Liver (tissue), 9 donors: ENCODE data around the gene SPIRE2. TPM values are rescaled to one million over a fixed set of nuclear protein-coding genes. Genes with fewer than 3 reads are reported as not detected.

Source experiments
- DNase-seq: peaks from one replicate; pipeline ENCODE4 v3.0.0-alpha.2; 2017; ENCODE audit warnings: low spot score
- H3K27ac ChIP-seq, 2 donors: one replicate each; pipeline ENCODE4 v1.7.0; 2013; ENCODE audit warnings: inconsistent platforms in 2 of 2, low read length in 2 of 2, control low read depth in 1 of 2, low read depth in 1 of 2, mild to moderate bottlenecking in 1 of 2
- H3K27me3 ChIP-seq, 4 donors: one replicate each; pipeline versions ENCODE4 v1.6.1 to v1.7.0; 2013; ENCODE audit warnings: low read length in 3 of 4, inconsistent platforms in 1 of 4, mild to moderate bottlenecking in 1 of 4, moderate library complexity in 1 of 4; ENCODE audit not compliant: control insufficient read depth in 4 of 4, insufficient read depth in 4 of 4
- H3K36me3 ChIP-seq, 4 donors: one replicate each; pipeline versions ENCODE4 v1.6.1 to v1.7.0; 2013; ENCODE audit warnings: low read length in 3 of 4, mild to moderate bottlenecking in 3 of 4, low read depth in 1 of 4, moderate library complexity in 1 of 4; ENCODE audit not compliant: control insufficient read depth in 4 of 4, insufficient read depth in 3 of 4
- H3K4me1 ChIP-seq, 4 donors: one replicate each; pipeline versions ENCODE4 v1.6.1 to v1.7.0; 2013; ENCODE audit warnings: low read length in 3 of 4, mild to moderate bottlenecking in 3 of 4, moderate library complexity in 1 of 4; ENCODE audit not compliant: control insufficient read depth in 4 of 4, insufficient read depth in 4 of 4
- H3K4me3 ChIP-seq, 3 donors: one replicate each; pipeline versions ENCODE4 v1.6.1 to v1.7.0; 2013; ENCODE audit warnings: low read length in 3 of 3, control low read depth in 1 of 3, low read depth in 1 of 3, mild to moderate bottlenecking in 1 of 3
- H3K9ac ChIP-seq, 2 donors: one replicate each; pipeline ENCODE4 v1.7.0; 2013; ENCODE audit warnings: low read length in 2 of 2, mild to moderate bottlenecking in 2 of 2, moderate library complexity in 2 of 2, control low read depth in 1 of 2, low read depth in 1 of 2
- H3K9me3 ChIP-seq, 4 donors: one replicate each; pipeline versions ENCODE4 v1.6.1 to v1.7.0; 2013; ENCODE audit warnings: low read length in 3 of 4; ENCODE audit not compliant: control insufficient read depth in 4 of 4
- EGR1 ChIP-seq, 2 donors: IDR thresholded peaks; 2 replicates each; pipeline ENCODE4 v1.6.1; 2016 to 2018; ENCODE audit warnings: antibody characterized with exemption in 2 of 2, low read depth in 2 of 2
- FOXA1 ChIP-seq: IDR thresholded peaks from 2 replicates; pipeline ENCODE4 v1.6.1; 2016; ENCODE audit warnings: antibody characterized with exemption
- FOXA2 ChIP-seq: IDR thresholded peaks from 2 replicates; pipeline ENCODE4 v1.6.1; 2016; ENCODE audit warnings: antibody characterized with exemption
- GABPA ChIP-seq, 2 donors: IDR thresholded peaks in 1 of 2; conservative IDR thresholded peaks in 1 of 2; 2 replicates each; pipeline ENCODE4 v1.6.1; 2016; ENCODE audit warnings: antibody characterized with exemption in 2 of 2, mild to moderate bottlenecking in 1 of 2, moderate library complexity in 1 of 2
- HNF4A ChIP-seq, 2 donors: conservative IDR thresholded peaks; 2 replicates each; pipeline ENCODE4 v1.6.1; 2016; ENCODE audit warnings: antibody characterized with exemption in 2 of 2, mild to moderate bottlenecking in 2 of 2
- HNF4G ChIP-seq: IDR thresholded peaks from 2 replicates; pipeline ENCODE4 v1.6.1; 2016; ENCODE audit warnings: antibody characterized with exemption
- JUND ChIP-seq, 2 donors: IDR thresholded peaks; 2 replicates each; pipeline ENCODE4 v1.6.1; 2016; ENCODE audit warnings: antibody characterized with exemption in 2 of 2
- NR2F2 ChIP-seq: IDR thresholded peaks from 2 replicates; pipeline ENCODE4 v1.6.1; 2016; ENCODE audit warnings: antibody characterized with exemption
- RAD21 ChIP-seq, 2 donors: IDR thresholded peaks; 2 replicates each; pipeline ENCODE4 v1.6.1; 2016; ENCODE audit warnings: antibody characterized with exemption in 2 of 2, mild to moderate bottlenecking in 2 of 2
- RXRA ChIP-seq, 2 donors: IDR thresholded peaks; 2 replicates each; pipeline ENCODE4 v1.6.1; 2017 to 2018; ENCODE audit warnings: antibody characterized with exemption in 2 of 2, mild to moderate bottlenecking in 1 of 2
- SP1 ChIP-seq: IDR thresholded peaks from 2 replicates; pipeline ENCODE4 v1.6.1; 2018; ENCODE audit warnings: antibody characterized with exemption, mild to moderate bottlenecking
- TAF1 ChIP-seq: conservative IDR thresholded peaks from 2 replicates; pipeline ENCODE4 v1.6.1; 2016; ENCODE audit warnings: antibody characterized with exemption, mild to moderate bottlenecking
- YY1 ChIP-seq: IDR thresholded peaks from 2 replicates; pipeline ENCODE4 v1.6.1; 2016; ENCODE audit warnings: antibody characterized with exemption, mild to moderate bottlenecking
- WGBS: extraction: QIAGEN DNeasy Blood & Tissue Kit; methylation state at CpG from one replicate; pipeline ENCODE4 v1.1.7; 2013; 5-methylcytosine and 5-hydroxymethylcytosine counted together
- polyA plus RNA-seq, 2 donors: library from polyadenylated mRNA; stranded (reverse) in 1 of 2; unstranded in 1 of 2; fragments of 200-250 nt in 1 of 2; fragments of >200 nt in 1 of 2; fragmentation: Nextera tagmentation in 1 of 2; extraction: Ambion mirVana in 1 of 2; gene quantifications; one replicate each; pipeline versions ENCODE4 v1.2.1 to v1.2.3, GENCODE V29; 2013 to 2015
- total RNA-seq, 2 donors: library from RNA; depleted of rRNA; stranded (reverse); fragments of >200 nt; gene quantifications; one replicate each; pipeline ENCODE4 v1.2.3, GENCODE V29; 2014
- TF ChIP-seq, protein P1 (sequence below): IDR thresholded peaks from 2 replicates; pipeline ENCODE4 v1.6.1; 2016; ENCODE audit warnings: antibody characterized with exemption, mild to moderate bottlenecking
- TF ChIP-seq, protein P2 (sequence below): IDR thresholded peaks from 2 replicates; pipeline ENCODE4 v1.6.1; 2016; ENCODE audit warnings: antibody characterized with exemption
- TF ChIP-seq, protein P3 (sequence below): IDR thresholded peaks from 2 replicates; pipeline ENCODE4 v1.6.1; 2016; ENCODE audit warnings: antibody characterized with exemption
- TF ChIP-seq, protein P4 (sequence below): fragments of 150-350 bp; IDR thresholded peaks from 2 replicates; pipeline ENCODE4 v1.5.1; 2017; ENCODE audit warnings: improper control_type of control experiment, low read depth, low read length; ENCODE audit not compliant: missing input control
- TF ChIP-seq, protein P5 (sequence below): IDR thresholded peaks from 2 replicates; pipeline ENCODE4 v1.6.1; 2016; ENCODE audit warnings: antibody characterized with exemption
- donor health status: healthy.
- donor health status: healthy.
- donor health status: healthy.
- donor health status: healthy.
- donor health status: healthy.

SPIRE2 gene
- total and polyA plus RNA-seq, 4 donors, result 1.7 to 7.2 (median 2.9) TPM

DNA sequence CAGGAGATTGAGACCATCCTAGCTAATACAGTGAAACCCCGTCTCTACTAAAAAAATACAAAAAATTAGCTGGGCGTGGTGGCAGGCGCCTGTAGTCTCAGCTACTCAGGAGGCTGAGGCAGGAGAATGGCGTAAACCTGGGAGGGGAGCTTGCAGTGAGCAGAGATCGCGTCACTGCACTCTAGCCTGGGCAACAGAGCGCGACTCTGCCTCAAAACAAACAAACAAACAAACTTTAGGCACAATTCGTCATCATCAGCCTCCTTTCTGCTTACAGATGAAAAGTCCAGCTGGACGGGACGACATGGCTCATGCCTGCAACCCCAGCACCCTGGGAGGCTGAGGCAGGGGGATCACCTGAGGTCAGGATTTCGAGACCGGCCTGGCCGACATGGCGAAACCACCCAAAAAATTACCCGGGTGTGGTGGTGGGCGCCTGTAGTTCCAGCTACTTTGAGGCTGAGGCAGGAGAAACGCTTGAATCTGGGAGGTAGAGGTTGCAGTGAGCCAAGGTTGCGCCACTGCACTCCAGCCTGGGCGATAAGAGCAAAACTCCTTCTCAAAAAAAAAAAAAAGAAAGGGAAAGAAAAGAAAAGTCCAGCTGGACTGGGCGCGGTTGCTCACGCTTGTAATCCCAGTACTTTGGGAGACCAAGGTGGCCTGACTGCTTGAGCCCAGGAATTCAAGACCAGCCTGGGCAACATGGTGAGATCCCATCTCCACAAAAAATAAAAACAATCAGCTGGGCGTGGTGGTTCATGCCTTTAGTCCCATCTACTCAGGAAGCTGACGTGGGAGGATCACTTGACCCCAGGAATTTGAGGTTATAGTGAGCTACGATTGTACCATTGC, 1.5 kb upstream of the SPIRE2 start:
- no peaks in the 10 kb centered on the region for H3K27me3 ChIP-seq
- peaks cover 8 to 29% (median 21%) of the 10 kb centered on the region in 4 donors for H3K4me1 ChIP-seq
- H3K4me3 ChIP-seq, result no peak overlapping the region
- TF ChIP-seq FOXA1, result no peak
- no peak for TF ChIP-seq HNF4A (conservative IDR thresholded peaks at IDR 0.05)
- TF ChIP-seq RXRA (IDR thresholded peaks at IDR 0.05), result no peak
- TF ChIP-seq SP1, result no peak
- no peak for TF ChIP-seq YY1
- no peak for TF ChIP-seq NR2F2
- TF ChIP-seq, protein P1, sequence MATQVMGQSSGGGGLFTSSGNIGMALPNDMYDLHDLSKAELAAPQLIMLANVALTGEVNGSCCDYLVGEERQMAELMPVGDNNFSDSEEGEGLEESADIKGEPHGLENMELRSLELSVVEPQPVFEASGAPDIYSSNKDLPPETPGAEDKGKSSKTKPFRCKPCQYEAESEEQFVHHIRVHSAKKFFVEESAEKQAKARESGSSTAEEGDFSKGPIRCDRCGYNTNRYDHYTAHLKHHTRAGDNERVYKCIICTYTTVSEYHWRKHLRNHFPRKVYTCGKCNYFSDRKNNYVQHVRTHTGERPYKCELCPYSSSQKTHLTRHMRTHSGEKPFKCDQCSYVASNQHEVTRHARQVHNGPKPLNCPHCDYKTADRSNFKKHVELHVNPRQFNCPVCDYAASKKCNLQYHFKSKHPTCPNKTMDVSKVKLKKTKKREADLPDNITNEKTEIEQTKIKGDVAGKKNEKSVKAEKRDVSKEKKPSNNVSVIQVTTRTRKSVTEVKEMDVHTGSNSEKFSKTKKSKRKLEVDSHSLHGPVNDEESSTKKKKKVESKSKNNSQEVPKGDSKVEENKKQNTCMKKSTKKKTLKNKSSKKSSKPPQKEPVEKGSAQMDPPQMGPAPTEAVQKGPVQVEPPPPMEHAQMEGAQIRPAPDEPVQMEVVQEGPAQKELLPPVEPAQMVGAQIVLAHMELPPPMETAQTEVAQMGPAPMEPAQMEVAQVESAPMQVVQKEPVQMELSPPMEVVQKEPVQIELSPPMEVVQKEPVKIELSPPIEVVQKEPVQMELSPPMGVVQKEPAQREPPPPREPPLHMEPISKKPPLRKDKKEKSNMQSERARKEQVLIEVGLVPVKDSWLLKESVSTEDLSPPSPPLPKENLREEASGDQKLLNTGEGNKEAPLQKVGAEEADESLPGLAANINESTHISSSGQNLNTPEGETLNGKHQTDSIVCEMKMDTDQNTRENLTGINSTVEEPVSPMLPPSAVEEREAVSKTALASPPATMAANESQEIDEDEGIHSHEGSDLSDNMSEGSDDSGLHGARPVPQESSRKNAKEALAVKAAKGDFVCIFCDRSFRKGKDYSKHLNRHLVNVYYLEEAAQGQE, result no peak
- no peak for TF ChIP-seq RAD21 (IDR thresholded peaks at IDR 0.05)
- TF ChIP-seq, protein P2, sequence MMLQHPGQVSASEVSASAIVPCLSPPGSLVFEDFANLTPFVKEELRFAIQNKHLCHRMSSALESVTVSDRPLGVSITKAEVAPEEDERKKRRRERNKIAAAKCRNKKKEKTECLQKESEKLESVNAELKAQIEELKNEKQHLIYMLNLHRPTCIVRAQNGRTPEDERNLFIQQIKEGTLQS, result no peak
- TF ChIP-seq, protein P3, sequence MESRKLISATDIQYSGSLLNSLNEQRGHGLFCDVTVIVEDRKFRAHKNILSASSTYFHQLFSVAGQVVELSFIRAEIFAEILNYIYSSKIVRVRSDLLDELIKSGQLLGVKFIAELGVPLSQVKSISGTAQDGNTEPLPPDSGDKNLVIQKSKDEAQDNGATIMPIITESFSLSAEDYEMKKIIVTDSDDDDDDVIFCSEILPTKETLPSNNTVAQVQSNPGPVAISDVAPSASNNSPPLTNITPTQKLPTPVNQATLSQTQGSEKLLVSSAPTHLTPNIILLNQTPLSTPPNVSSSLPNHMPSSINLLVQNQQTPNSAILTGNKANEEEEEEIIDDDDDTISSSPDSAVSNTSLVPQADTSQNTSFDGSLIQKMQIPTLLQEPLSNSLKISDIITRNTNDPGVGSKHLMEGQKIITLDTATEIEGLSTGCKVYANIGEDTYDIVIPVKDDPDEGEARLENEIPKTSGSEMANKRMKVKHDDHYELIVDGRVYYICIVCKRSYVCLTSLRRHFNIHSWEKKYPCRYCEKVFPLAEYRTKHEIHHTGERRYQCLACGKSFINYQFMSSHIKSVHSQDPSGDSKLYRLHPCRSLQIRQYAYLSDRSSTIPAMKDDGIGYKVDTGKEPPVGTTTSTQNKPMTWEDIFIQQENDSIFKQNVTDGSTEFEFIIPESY, result no peak
- TF ChIP-seq GABPA (IDR thresholded peaks at IDR 0.05 in 1 of 2, conservative IDR thresholded peaks at IDR 0.05 in 1 of 2), result no peak
- TF ChIP-seq HNF4G, result no peak
- no peak for TF ChIP-seq FOXA2
- TF ChIP-seq, protein P4, sequence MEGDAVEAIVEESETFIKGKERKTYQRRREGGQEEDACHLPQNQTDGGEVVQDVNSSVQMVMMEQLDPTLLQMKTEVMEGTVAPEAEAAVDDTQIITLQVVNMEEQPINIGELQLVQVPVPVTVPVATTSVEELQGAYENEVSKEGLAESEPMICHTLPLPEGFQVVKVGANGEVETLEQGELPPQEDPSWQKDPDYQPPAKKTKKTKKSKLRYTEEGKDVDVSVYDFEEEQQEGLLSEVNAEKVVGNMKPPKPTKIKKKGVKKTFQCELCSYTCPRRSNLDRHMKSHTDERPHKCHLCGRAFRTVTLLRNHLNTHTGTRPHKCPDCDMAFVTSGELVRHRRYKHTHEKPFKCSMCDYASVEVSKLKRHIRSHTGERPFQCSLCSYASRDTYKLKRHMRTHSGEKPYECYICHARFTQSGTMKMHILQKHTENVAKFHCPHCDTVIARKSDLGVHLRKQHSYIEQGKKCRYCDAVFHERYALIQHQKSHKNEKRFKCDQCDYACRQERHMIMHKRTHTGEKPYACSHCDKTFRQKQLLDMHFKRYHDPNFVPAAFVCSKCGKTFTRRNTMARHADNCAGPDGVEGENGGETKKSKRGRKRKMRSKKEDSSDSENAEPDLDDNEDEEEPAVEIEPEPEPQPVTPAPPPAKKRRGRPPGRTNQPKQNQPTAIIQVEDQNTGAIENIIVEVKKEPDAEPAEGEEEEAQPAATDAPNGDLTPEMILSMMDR, result no peak
- no peak for TF ChIP-seq EGR1 (IDR thresholded peaks at IDR 0.05; ENCODE audit: low read depth in 2 of 2)
- no peak for TF ChIP-seq JUND (IDR thresholded peaks at IDR 0.05)
- TF ChIP-seq TAF1, result no peak
- TF ChIP-seq, protein P5, sequence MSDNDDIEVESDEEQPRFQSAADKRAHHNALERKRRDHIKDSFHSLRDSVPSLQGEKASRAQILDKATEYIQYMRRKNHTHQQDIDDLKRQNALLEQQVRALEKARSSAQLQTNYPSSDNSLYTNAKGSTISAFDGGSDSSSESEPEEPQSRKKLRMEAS, result no peak
- no peak for DNase-seq
- H3K9me3 ChIP-seq, result no peaks in the 10 kb centered on the region
- WGBS, result 86% methylated on average over 26 of the region's 26 CpGs
- no peaks in the 10 kb centered on the region for H3K36me3 ChIP-seq
- H3K9ac ChIP-seq, result peak overlapping the region in 1 of 2 donors; percentile 53
- no peak overlapping the region for H3K27ac ChIP-seq
